ENCODE results near the gene HDAC7. TPM values are rescaled to one million over a fixed set of nuclear protein-coding genes. Genes with fewer than 3 reads are reported as not detected.

The HDAC7 gene
- total RNA-seq, 5 donors from 2014 or later (not counting 1 experiment from before 2014, with no cell fraction given), result 142 to 192 (median 165) TPM

GRCh38 chr12:47739297-47739696 lies 80.4 kb downstream of the HDAC7 start:
- Mint-ChIP-seq H3K9me3 (no peaks in the 10 kb centered on the region), H3K4me1 (peaks cover 32 to 49% (median 39%) of the 10 kb centered on the region in 3 donors), H3K4me3 (no peak overlapping the region), H3K27ac (no peak overlapping the region), H3K27me3 (no peaks in the 10 kb centered on the region), H3K36me3 (no peaks in the 10 kb centered on the region)
- DNase-seq (no peak), ATAC-seq (replicated peaks in 1 of 4) (no peak)
- ChIA-PET POLR2A (no interaction called here), CTCF (interaction anchor here in 1 of 2 donors (6.1 kb wide), 1 partner anchor 100 kb away, joined by 67 read pairs; no protein-coding TSS in a partner anchor)
- no peak overlapping the region for H3K27ac ChIP-seq (ENCODE audit: low read length)
- H3K36me3 ChIP-seq (ENCODE audit: control insufficient read depth in 2 of 2, extremely low read depth in 1 of 2, insufficient read depth in 1 of 2, low read length in 1 of 2), result no peaks in the 10 kb centered on the region
- 83% methylated on average over 3 of the region's 3 CpGs for WGBS (ENCODE audit: insufficient coverage)
- H3K4me1 ChIP-seq (ENCODE audit: control insufficient read depth in 1 of 2, extremely low read depth in 1 of 2, insufficient read depth in 2 of 2, low read length in 2 of 2), result peaks cover 9 to 33% of the 10 kb centered on the region in 2 experiments
- H3K9me3 ChIP-seq, result no peaks in the 10 kb centered on the region
- no peak overlapping the region for H3K4me3 ChIP-seq (ENCODE audit: control insufficient read depth in 1 of 2, extremely low read depth in 1 of 2, low read length in 1 of 2)
- H3K27me3 ChIP-seq (replicated peaks in 1 of 2; ENCODE audit: control insufficient read depth in 2 of 2, extremely low read depth in 1 of 2, insufficient read depth in 2 of 2, low read length in 1 of 2), result peaks cover 0 to 9% of the 10 kb centered on the region in 2 experiments

GRCh38 chr12:47737936-47738594 lies 81.6 kb downstream of the HDAC7 start:
- H3K27ac ChIP-seq (ENCODE audit: low read length), result no peak overlapping the region
- peaks cover 9 to 30% of the 10 kb centered on the region in 2 experiments for H3K4me1 ChIP-seq (ENCODE audit: control insufficient read depth in 1 of 2, extremely low read depth in 1 of 2, insufficient read depth in 2 of 2, low read length in 2 of 2)
- no peaks in the 10 kb centered on the region for H3K36me3 Mint-ChIP-seq
- H3K9me3 ChIP-seq, result no peaks in the 10 kb centered on the region
- H3K27ac Mint-ChIP-seq, result no peak overlapping the region
- no peak for DNase-seq
- H3K27me3 Mint-ChIP-seq, result no peaks in the 10 kb centered on the region
- H3K36me3 ChIP-seq (ENCODE audit: control insufficient read depth in 2 of 2, extremely low read depth in 1 of 2, insufficient read depth in 1 of 2, low read length in 1 of 2), result no peaks in the 10 kb centered on the region
- peaks cover 30 to 39% (median 32%) of the 10 kb centered on the region in 3 donors for H3K4me1 Mint-ChIP-seq
- WGBS (ENCODE audit: insufficient coverage), result 90% methylated on average over 10 of the region's 17 CpGs
- no peak for ATAC-seq (replicated peaks in 1 of 4)
- H3K9me3 Mint-ChIP-seq, result no peaks in the 10 kb centered on the region
- H3K27me3 ChIP-seq (replicated peaks in 1 of 2; ENCODE audit: control insufficient read depth in 2 of 2, extremely low read depth in 1 of 2, insufficient read depth in 2 of 2, low read length in 1 of 2), result peaks cover 0 to under 1% of the 10 kb centered on the region in 2 experiments
- POLR2A ChIA-PET, result interaction anchor here in 1 of 2 donors (0.5 kb wide), 1 partner anchor 18 kb away, joined by 3 read pairs; no protein-coding TSS in a partner anchor
- CTCF ChIA-PET, result no interaction called here
- no peak overlapping the region for H3K4me3 Mint-ChIP-seq
- H3K4me3 ChIP-seq (ENCODE audit: control insufficient read depth in 1 of 2, extremely low read depth in 1 of 2, low read length in 1 of 2), result no peak overlapping the region

- ATAC-seq (replicated peaks in 1 of 4) (no peak), DNase-seq (no peak)
- ChIA-PET POLR2A (interaction anchor here in 1 of 2 donors (0.5 kb wide), 1 partner anchor 19 kb away, joined by 3 read pairs; no protein-coding TSS in a partner anchor), CTCF (no interaction called here)
- Histone ChIP-seq H3K9me3 (no peaks in the 10 kb centered on the region), H3K27ac (ENCODE audit: low read length) (no peak overlapping the region), H3K4me3 (ENCODE audit: control insufficient read depth in 1 of 2, extremely low read depth in 1 of 2, low read length in 1 of 2) (no peak overlapping the region), H3K27me3 (replicated peaks in 1 of 2; ENCODE audit: control insufficient read depth in 2 of 2, extremely low read depth in 1 of 2, insufficient read depth in 2 of 2, low read length in 1 of 2) (no peaks in the 10 kb centered on the region), H3K36me3 (ENCODE audit: control insufficient read depth in 2 of 2, extremely low read depth in 1 of 2, insufficient read depth in 1 of 2, low read length in 1 of 2) (no peaks in the 10 kb centered on the region), H3K4me1 (ENCODE audit: control insufficient read depth in 1 of 2, extremely low read depth in 1 of 2, insufficient read depth in 2 of 2, low read length in 2 of 2) (peaks cover 9 to 25% of the 10 kb centered on the region in 2 experiments)
- Mint-ChIP-seq H3K27me3 (no peaks in the 10 kb centered on the region), H3K9me3 (no peaks in the 10 kb centered on the region), H3K36me3 (no peaks in the 10 kb centered on the region), H3K4me3 (no peak overlapping the region), H3K27ac (no peak overlapping the region), H3K4me1 (peaks cover 25 to 33% (median 25%) of the 10 kb centered on the region in 3 donors)
- 97% methylated on average over 12 of the region's 19 CpGs for WGBS (ENCODE audit: insufficient coverage)
Measured at GRCh38 chr12:47736877-47737676, 82.6 kb downstream of the HDAC7 start.

DNA sequence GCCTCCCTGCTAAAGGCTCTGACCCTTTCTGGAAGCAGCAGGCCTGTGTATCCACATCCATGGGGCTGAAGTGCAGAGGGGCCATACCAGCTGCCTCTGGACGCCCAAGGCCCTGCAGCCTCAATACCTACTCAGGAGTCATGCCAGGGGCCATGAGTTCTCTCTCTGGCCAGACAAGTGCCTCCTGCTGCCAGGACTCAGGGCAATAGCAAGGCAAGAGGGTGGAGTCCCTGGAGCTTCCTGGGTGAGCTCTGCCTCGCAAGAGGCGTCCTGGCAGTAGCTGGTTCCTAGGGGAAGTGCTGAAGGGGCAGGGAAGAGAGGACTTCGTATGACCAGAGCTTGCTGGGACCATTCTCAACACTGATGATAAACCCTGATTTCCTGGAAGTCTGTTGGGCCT lies 83.5 kb downstream of the HDAC7 start:
- CTCF ChIA-PET, result no interaction called here
- DNase-seq, result no peak
- POLR2A ChIA-PET, result no interaction called here
- H3K4me1 ChIP-seq (ENCODE audit: control insufficient read depth in 1 of 2, extremely low read depth in 1 of 2, insufficient read depth in 2 of 2, low read length in 2 of 2), result peaks cover 3 to 16% of the 10 kb centered on the region in 2 experiments
- no peaks in the 10 kb centered on the region for H3K27me3 Mint-ChIP-seq
- no peaks in the 10 kb centered on the region for H3K36me3 ChIP-seq (ENCODE audit: control insufficient read depth in 2 of 2, extremely low read depth in 1 of 2, insufficient read depth in 1 of 2, low read length in 1 of 2)
- H3K9me3 ChIP-seq, result no peaks in the 10 kb centered on the region
- no peaks in the 10 kb centered on the region for H3K36me3 Mint-ChIP-seq
- H3K27ac Mint-ChIP-seq, result no peak overlapping the region
- 64% methylated on average over 4 of the region's 4 CpGs for WGBS (ENCODE audit: insufficient coverage)
- H3K9me3 Mint-ChIP-seq, result no peaks in the 10 kb centered on the region
- H3K4me1 Mint-ChIP-seq, result peaks cover 17 to 25% (median 20%) of the 10 kb centered on the region in 3 donors
- no peaks in the 10 kb centered on the region for H3K27me3 ChIP-seq (replicated peaks in 1 of 2; ENCODE audit: control insufficient read depth in 2 of 2, extremely low read depth in 1 of 2, insufficient read depth in 2 of 2, low read length in 1 of 2)
- H3K4me3 ChIP-seq (ENCODE audit: control insufficient read depth in 1 of 2, extremely low read depth in 1 of 2, low read length in 1 of 2), result no peak overlapping the region
- ATAC-seq (replicated peaks in 1 of 4), result no peak
- H3K4me3 Mint-ChIP-seq, result no peak overlapping the region
- H3K27ac ChIP-seq (ENCODE audit: low read length), result no peak overlapping the region

DNA sequence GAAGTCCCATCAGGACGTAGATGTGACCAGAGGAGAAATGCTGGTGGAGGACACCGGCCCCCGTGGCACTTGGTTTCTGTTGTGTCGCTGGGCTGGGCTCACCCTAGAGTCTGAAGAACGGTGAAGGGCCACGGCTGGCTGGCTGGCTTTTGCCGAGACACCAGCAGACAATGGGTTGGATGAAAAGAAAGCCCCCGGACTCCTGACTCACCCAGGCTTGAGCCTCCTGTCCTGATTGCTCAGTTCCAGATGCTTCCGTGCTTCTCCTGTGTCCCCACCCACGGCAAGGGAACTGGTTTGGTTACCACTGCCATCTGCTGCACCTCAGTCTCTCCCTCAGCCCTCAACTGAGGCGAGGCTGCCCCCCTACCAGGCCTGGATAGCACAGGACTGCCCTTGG lies 84.1 kb downstream of the HDAC7 start:
- no peak overlapping the region for H3K27ac Mint-ChIP-seq
- Histone ChIP-seq H3K9me3 (no peaks in the 10 kb centered on the region), H3K27me3 (replicated peaks in 1 of 2; ENCODE audit: control insufficient read depth in 2 of 2, extremely low read depth in 1 of 2, insufficient read depth in 2 of 2, low read length in 1 of 2) (no peaks in the 10 kb centered on the region), H3K4me3 (ENCODE audit: control insufficient read depth in 1 of 2, extremely low read depth in 1 of 2, low read length in 1 of 2) (no peak overlapping the region), H3K36me3 (ENCODE audit: control insufficient read depth in 2 of 2, extremely low read depth in 1 of 2, insufficient read depth in 1 of 2, low read length in 1 of 2) (no peaks in the 10 kb centered on the region), H3K4me1 (ENCODE audit: control insufficient read depth in 1 of 2, extremely low read depth in 1 of 2, insufficient read depth in 2 of 2, low read length in 2 of 2) (peaks cover 0 to 11% of the 10 kb centered on the region in 2 experiments), H3K27ac (ENCODE audit: low read length) (no peak overlapping the region)
- ATAC-seq (replicated peaks in 1 of 4) (no peak), DNase-seq (no peak)
- H3K36me3 Mint-ChIP-seq, result no peaks in the 10 kb centered on the region
- H3K27me3 Mint-ChIP-seq, result no peaks in the 10 kb centered on the region
- ChIA-PET POLR2A (no interaction called here), CTCF (no interaction called here)
- no peaks in the 10 kb centered on the region for H3K9me3 Mint-ChIP-seq
- H3K4me3 Mint-ChIP-seq, result no peak overlapping the region
- peaks cover 12 to 19% (median 14%) of the 10 kb centered on the region in 3 donors for H3K4me1 Mint-ChIP-seq
- 95% methylated on average over 10 of the region's 11 CpGs for WGBS (ENCODE audit: insufficient coverage)

DNA sequence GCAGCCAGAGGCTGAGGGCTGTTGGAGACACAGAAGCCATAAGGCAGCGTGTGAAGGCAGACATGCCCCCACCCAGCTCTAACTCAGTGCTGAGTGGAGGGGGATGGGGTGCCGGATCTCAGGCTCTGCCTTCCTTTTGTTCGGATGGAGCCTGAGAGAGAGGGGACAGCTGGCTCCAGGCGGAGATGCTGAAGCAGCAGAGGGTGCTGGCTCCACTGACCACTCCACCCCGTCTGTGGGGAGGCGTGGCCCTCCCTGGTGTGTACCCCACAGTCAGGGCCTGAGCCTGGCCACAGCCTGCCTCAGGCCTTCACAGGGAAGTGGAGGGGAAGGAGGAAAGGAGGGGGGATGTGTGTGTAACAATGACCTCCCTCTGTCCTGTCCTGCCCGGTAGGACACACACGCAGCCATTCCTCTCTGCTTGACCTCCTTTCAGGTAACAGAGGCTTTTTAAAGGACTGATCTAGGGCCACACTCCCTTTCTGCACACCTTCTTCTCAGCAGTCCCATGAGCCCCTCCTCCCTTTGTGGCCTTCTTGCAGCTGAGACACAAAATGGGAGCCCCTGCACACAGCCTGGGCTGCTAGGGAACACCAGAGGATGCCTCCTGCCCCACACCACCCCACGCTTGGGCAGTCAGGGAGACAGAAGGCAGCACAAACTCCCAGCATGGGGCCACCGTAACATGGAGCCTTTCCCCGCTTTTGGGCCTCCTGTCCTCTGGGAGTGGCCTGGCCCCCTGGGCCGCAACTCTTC lies 84.8 kb downstream of the HDAC7 start:
- Mint-ChIP-seq H3K36me3 (no peaks in the 10 kb centered on the region), H3K4me1 (peaks cover 4 to 12% (median 7%) of the 10 kb centered on the region in 3 donors), H3K27me3 (no peaks in the 10 kb centered on the region), H3K4me3 (no peak overlapping the region), H3K27ac (peak overlapping the region in 1 of 2 donors; percentile 18), H3K9me3 (no peaks in the 10 kb centered on the region)
- no peaks in the 10 kb centered on the region for H3K27me3 ChIP-seq (replicated peaks in 1 of 2; ENCODE audit: control insufficient read depth in 2 of 2, extremely low read depth in 1 of 2, insufficient read depth in 2 of 2, low read length in 1 of 2)
- no peak overlapping the region for H3K4me3 ChIP-seq (ENCODE audit: control insufficient read depth in 1 of 2, extremely low read depth in 1 of 2, low read length in 1 of 2)
- peaks cover 0 to 6% of the 10 kb centered on the region in 2 experiments for H3K4me1 ChIP-seq (ENCODE audit: control insufficient read depth in 1 of 2, extremely low read depth in 1 of 2, insufficient read depth in 2 of 2, low read length in 2 of 2)
- POLR2A ChIA-PET, result no interaction called here
- CTCF ChIA-PET, result interaction anchor here in 1 of 2 donors (1.1 kb wide), 1 partner anchor 9 kb away, joined by 3 read pairs; no protein-coding TSS in a partner anchor
- H3K27ac ChIP-seq (ENCODE audit: low read length), result no peak overlapping the region
- DNase-seq, result no peak
- no peaks in the 10 kb centered on the region for H3K9me3 ChIP-seq
- WGBS (ENCODE audit: insufficient coverage), result 91% methylated on average over 8 of the region's 12 CpGs
- ATAC-seq (replicated peaks in 1 of 4), result no peak
- H3K36me3 ChIP-seq (ENCODE audit: control insufficient read depth in 2 of 2, extremely low read depth in 1 of 2, insufficient read depth in 1 of 2, low read length in 1 of 2), result no peaks in the 10 kb centered on the region
